ENCODE data around the gene DSCAML1. TPM values are rescaled to one million over a fixed set of nuclear protein-coding genes. Genes with fewer than 3 reads are reported as not detected.

Gene DSCAML1
- total RNA-seq, 2 experiments from 2014 or later: not detected

DNA sequence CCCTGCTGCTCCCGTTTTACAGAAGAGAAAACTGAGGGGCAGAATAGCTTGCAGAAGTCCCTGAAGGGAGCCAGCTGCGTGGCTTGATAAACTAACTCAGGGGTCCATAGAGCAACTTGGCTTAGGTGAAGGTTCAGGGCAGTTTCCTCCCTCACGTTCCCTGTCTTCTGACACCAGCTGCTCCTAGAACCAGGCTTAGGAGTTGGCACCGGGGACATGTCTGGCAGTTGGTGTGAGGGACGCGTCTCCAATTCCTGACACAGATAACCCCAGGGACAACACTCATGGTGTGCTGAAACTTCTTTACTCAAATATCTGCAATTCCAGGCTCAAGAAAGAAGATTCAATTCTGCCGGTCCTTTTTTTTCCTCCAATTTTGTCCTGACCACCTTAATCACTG, 85.7 kb downstream of the DSCAML1 start:
- no peaks in the 10 kb centered on the region for H3K9me2 ChIP-seq (ENCODE audit: insufficient read depth, low read length)
- no peaks in the 10 kb centered on the region for H3K9me3 ChIP-seq (ENCODE audit: low read length)
- ChIA-PET POLR2A (no interaction called here), CTCF (ENCODE audit: unreplicated experiment) (no interaction called here)
- intact Hi-C loops (cut with micrococcal nuclease; ENCODE audit: unreplicated experiment): no loop called here
- H3K27ac ChIP-seq (ENCODE audit: low read depth, low read length, poor library complexity, severe bottlenecking): no peak overlapping the region
- H3K4me3 ChIP-seq (ENCODE audit: low read depth, low read length, poor library complexity, severe bottlenecking): no peak overlapping the region
- DNase-seq (ENCODE audit: low spot score): no peak
- no peaks in the 10 kb centered on the region for H3K79me2 ChIP-seq (ENCODE audit: insufficient read depth, low read depth, low read length)
- no peak overlapping the region for H3K4me2 ChIP-seq (ENCODE audit: low read length)
- H3K36me3 ChIP-seq (ENCODE audit: insufficient read depth, low read length): no peaks in the 10 kb centered on the region
- H4K20me1 ChIP-seq (ENCODE audit: insufficient read depth, low read length): no peaks in the 10 kb centered on the region
- BruUV-seq (replicated peaks): no TSS peak
- H2AFZ ChIP-seq (ENCODE audit: low read length): no peak overlapping the region
- H3K4me1 ChIP-seq (ENCODE audit: insufficient read depth, low read length, poor library complexity, severe bottlenecking): no peaks in the 10 kb centered on the region
- no peak for TF ChIP-seq EZH2phosphoT487 (IDR thresholded peaks at IDR 0.05; ENCODE audit: borderline replicate concordance, low read depth, low read length)
- TF ChIP-seq, protein P1, sequence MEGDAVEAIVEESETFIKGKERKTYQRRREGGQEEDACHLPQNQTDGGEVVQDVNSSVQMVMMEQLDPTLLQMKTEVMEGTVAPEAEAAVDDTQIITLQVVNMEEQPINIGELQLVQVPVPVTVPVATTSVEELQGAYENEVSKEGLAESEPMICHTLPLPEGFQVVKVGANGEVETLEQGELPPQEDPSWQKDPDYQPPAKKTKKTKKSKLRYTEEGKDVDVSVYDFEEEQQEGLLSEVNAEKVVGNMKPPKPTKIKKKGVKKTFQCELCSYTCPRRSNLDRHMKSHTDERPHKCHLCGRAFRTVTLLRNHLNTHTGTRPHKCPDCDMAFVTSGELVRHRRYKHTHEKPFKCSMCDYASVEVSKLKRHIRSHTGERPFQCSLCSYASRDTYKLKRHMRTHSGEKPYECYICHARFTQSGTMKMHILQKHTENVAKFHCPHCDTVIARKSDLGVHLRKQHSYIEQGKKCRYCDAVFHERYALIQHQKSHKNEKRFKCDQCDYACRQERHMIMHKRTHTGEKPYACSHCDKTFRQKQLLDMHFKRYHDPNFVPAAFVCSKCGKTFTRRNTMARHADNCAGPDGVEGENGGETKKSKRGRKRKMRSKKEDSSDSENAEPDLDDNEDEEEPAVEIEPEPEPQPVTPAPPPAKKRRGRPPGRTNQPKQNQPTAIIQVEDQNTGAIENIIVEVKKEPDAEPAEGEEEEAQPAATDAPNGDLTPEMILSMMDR (conservative IDR thresholded peaks at IDR 0.05; ENCODE audit: low read length): no peak

DNA sequence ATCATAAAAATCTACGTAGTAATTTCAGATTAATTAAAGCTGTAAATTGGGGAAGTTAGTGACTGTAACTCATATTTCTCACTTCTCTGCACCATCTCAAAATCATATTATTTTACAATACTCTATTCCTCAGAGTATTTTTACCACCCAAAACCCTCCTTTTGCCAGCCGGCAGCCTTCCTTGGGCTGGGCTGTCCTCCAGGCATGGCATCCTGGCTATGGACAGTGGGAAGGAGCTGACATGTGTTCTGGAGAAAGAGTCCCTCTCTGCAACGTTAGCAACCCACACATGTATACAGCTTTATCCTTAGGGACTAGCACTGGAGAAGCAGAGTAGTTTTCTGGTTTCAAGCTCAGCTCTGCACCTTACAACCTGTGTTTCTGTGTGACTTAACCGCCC, 86.8 kb downstream of the DSCAML1 start:
- H3K9me2 ChIP-seq (ENCODE audit: insufficient read depth, low read length): no peaks in the 10 kb centered on the region
- no peak overlapping the region for H3K27ac ChIP-seq (ENCODE audit: low read depth, low read length, poor library complexity, severe bottlenecking)
- no peaks in the 10 kb centered on the region for H3K9me3 ChIP-seq (ENCODE audit: low read length)
- no peak overlapping the region for H3K4me2 ChIP-seq (ENCODE audit: low read length)
- no peak overlapping the region for H3K4me3 ChIP-seq (ENCODE audit: low read depth, low read length, poor library complexity, severe bottlenecking)
- POLR2A ChIA-PET: no interaction called here
- H4K20me1 ChIP-seq (ENCODE audit: insufficient read depth, low read length): no peaks in the 10 kb centered on the region
- no peak for DNase-seq (ENCODE audit: low spot score)
- no peak for TF ChIP-seq EZH2phosphoT487 (IDR thresholded peaks at IDR 0.05; ENCODE audit: borderline replicate concordance, low read depth, low read length)
- TF ChIP-seq, protein P1 (conservative IDR thresholded peaks at IDR 0.05; ENCODE audit: low read length): no peak
- no peaks in the 10 kb centered on the region for H3K4me1 ChIP-seq (ENCODE audit: insufficient read depth, low read length, poor library complexity, severe bottlenecking)
- no peaks in the 10 kb centered on the region for H3K36me3 ChIP-seq (ENCODE audit: insufficient read depth, low read length)
- BruUV-seq (replicated peaks): no TSS peak
- no peaks in the 10 kb centered on the region for H3K79me2 ChIP-seq (ENCODE audit: insufficient read depth, low read depth, low read length)
- intact Hi-C loops (cut with micrococcal nuclease; ENCODE audit: unreplicated experiment): no loop called here
- no peak overlapping the region for H2AFZ ChIP-seq (ENCODE audit: low read length)
- CTCF ChIA-PET (ENCODE audit: unreplicated experiment): no interaction called here

DNA sequence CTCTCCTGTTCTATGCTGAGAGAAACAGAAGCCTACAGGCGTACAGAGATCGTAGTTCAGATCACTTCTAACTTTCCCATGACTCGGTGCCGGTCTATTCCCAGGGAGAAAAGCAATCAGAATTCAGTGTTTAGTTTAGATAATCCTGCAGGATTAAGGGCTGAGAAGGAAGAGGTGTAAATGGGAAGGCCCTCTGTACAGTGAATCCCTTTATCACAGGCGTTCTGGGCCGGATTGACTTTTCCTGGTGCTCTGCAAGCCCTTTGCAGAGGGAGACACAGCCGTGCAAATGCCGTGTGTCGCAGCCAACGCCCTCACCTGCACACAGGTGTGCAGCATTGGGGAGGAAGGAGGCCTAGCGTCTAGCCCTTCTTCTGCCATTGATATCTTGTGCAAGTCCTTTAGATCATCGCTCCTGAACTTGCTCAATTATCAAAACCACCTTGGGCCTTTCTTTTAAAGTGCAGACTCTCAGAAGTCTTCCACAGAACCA, 90.6 kb downstream of the DSCAML1 start:
- Histone ChIP-seq H3K79me2 (ENCODE audit: insufficient read depth, low read depth, low read length) (no peaks in the 10 kb centered on the region), H3K4me2 (ENCODE audit: low read length) (no peak overlapping the region), H3K4me1 (ENCODE audit: insufficient read depth, low read length, poor library complexity, severe bottlenecking) (no peaks in the 10 kb centered on the region), H3K4me3 (ENCODE audit: low read depth, low read length, poor library complexity, severe bottlenecking) (no peak overlapping the region), H4K20me1 (ENCODE audit: insufficient read depth, low read length) (no peaks in the 10 kb centered on the region), H3K36me3 (ENCODE audit: insufficient read depth, low read length) (no peaks in the 10 kb centered on the region), H3K9me3 (ENCODE audit: low read length) (no peaks in the 10 kb centered on the region), H2AFZ (ENCODE audit: low read length) (no peak overlapping the region), H3K9me2 (ENCODE audit: insufficient read depth, low read length) (no peaks in the 10 kb centered on the region), H3K27ac (ENCODE audit: low read depth, low read length, poor library complexity, severe bottlenecking) (no peak overlapping the region)
- intact Hi-C loops (cut with micrococcal nuclease; ENCODE audit: unreplicated experiment): no loop called here
- DNase-seq (ENCODE audit: low spot score): no peak
- TF ChIP-seq EZH2phosphoT487 (IDR thresholded peaks at IDR 0.05; ENCODE audit: borderline replicate concordance, low read depth, low read length): no peak
- TF ChIP-seq, protein P1 (conservative IDR thresholded peaks at IDR 0.05; ENCODE audit: low read length): no peak
- BruUV-seq (replicated peaks): no TSS peak
- CTCF ChIA-PET (ENCODE audit: unreplicated experiment): interaction anchor here (0.6 kb wide), 1 partner anchor 12 kb away, joined by 3 read pairs; no protein-coding TSS in a partner anchor
- POLR2A ChIA-PET: no interaction called here

Data from OCI-LY7 (cell line).